Activated CD4-positive, alpha-beta T cell treated with anti-CD3 and anti-CD28 coated beads, Interleukin-2, amount 10 ng/mL, durations not matched to agents 7 days and 5 days (primary cell): ENCODE measurements around the gene BLTP3A. TPM values are rescaled to one million over a fixed set of nuclear protein-coding genes. Genes with fewer than 3 reads are reported as not detected.
"Not testable (repeated sequence)": the region's sequence is repeated elsewhere in the genome, so short reads cannot be mapped to it uniquely, and the experiment has no call there.

ENCODE experiments used
- CTCF ChIA-PET: fragments of 350-600 bp; sonication (Branson Sonifier 250); formaldehyde crosslinking; loops from one replicate; lab custom pipeline; 2021; ENCODE audit warnings: antibody characterized with exemption; lab: Charles Lee
- POLR2A ChIA-PET: fragments of 350-600 bp; sonication (Branson Sonifier 250); formaldehyde crosslinking; loops from one replicate; lab custom pipeline; 2021; ENCODE audit warnings: antibody characterized with exemption; lab: Charles Lee
- DNase-seq: peaks from one replicate; pipeline ENCODE4 v3.0.0-alpha.2; 2020
- H3K27ac Mint-ChIP-seq: one replicate; pipeline ENCODE4 v1.8.0; 2021; ENCODE audit warnings: mild to moderate bottlenecking, moderate library complexity, mixed read lengths
- H3K27me3 Mint-ChIP-seq: one replicate; pipeline ENCODE4 v1.8.0; 2021; ENCODE audit warnings: mixed read lengths
- H3K36me3 Mint-ChIP-seq: one replicate; pipeline ENCODE4 v1.8.0; 2021; ENCODE audit warnings: low read depth, mixed read lengths
- H3K4me1 Mint-ChIP-seq: one replicate; pipeline ENCODE4 v1.8.0; 2021; ENCODE audit warnings: mixed read lengths
- H3K4me3 Mint-ChIP-seq: one replicate; pipeline ENCODE4 v1.8.0; 2021; ENCODE audit warnings: mild to moderate bottlenecking, moderate library complexity, mixed read lengths
- H3K9me3 Mint-ChIP-seq: one replicate; pipeline ENCODE4 v1.8.0; 2021; ENCODE audit warnings: mixed read lengths
- total RNA-seq, 2 experiments: library from RNA; stranded (reverse); gene quantifications; one replicate each; pipeline ENCODE4 v1.2.3, GENCODE V29; 2021

Gene BLTP3A
- total RNA-seq, 2 experiments from 2014 or later: 11.4 to 13.8 TPM

DNA sequence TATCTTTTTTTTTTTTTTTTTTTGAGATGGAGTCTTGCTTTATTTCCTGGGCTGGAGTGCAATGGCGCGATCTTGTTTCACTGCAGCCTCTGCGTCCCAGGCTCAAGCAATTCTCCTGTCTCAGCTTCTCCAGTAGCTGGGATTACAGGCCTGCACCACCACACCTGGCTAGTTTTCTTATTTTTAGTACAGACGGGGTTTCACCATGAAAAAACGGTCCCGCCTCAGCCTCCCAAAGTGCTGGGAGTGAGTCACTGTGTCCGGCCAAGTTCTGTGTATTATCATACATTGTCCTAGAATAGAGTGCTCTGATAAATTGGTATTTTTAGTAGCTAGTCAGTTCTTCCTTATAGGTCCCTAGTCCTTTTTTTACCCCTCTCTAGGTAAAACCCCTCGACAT, 31.8 kb upstream of the BLTP3A start:
- H3K4me3 Mint-ChIP-seq: no peak overlapping the region

DNA sequence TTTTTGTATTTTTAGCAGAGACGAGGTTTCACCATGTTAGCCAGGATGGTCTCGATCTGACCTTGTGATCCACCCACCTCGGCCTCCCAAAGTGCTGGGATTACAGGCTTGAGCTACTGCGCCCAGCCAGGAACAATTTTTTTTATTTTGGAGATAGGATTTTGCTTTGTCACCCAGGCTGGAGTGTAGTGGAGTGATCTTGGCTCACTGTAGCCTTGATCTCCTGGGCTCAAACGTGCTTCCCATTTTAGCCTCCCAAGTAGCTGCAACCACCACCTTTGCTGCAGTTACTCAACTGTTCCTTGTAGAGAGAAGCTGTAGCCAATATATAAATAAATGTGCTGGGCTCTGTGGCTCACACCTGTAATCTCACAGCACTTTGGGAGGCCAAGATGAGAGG, 30.2 kb upstream of the BLTP3A start:
- H3K27me3 Mint-ChIP-seq, POLR2A ChIA-PET, DNase-seq, H3K9me3 Mint-ChIP-seq, H3K27ac Mint-ChIP-seq, H3K4me3 Mint-ChIP-seq, H3K4me1 Mint-ChIP-seq: not testable (repeated sequence)
- peaks cover 22% of the 10 kb centered on the region for H3K36me3 Mint-ChIP-seq
- CTCF ChIA-PET: interaction anchor here (0.6 to 0.9 kb wide), 3 partner anchors 10 to 53 kb away, joined by 3 to 4 read pairs (median 4); no protein-coding TSS in a partner anchor

More for the DNA sequence above, 31.8 kb upstream of the BLTP3A start:
- H3K9me3 Mint-ChIP-seq: no peaks in the 10 kb centered on the region
- no peaks in the 10 kb centered on the region for H3K27me3 Mint-ChIP-seq
- peaks cover 8% of the 10 kb centered on the region for H3K4me1 Mint-ChIP-seq
- H3K36me3 Mint-ChIP-seq: peaks cover 21% of the 10 kb centered on the region
- no peak for DNase-seq
- ChIA-PET CTCF (interaction anchor here (0.6 to 1.1 kb wide), 2 partner anchors 14 to 55 kb away, joined by 3 read pairs; no protein-coding TSS in a partner anchor), POLR2A (no interaction called here)
- no peak overlapping the region for H3K27ac Mint-ChIP-seq

DNA sequence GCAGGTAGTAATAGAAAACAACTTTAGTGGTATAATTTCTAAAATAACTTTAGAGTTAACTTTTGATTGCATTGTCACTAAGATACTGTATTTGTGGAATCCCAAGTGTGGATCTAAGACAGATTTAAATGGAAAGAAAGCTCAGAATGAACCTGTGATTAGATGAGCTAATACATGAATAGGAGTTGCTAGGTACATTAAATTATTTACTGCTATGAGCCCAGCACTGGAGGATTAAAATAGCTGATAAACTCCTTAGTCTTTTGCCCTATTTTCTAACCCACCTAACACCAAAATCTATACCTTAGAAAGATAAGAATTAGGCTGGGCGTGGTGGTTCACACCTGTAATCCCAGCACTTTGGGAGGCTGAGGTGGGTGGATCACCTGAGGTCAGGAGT, 23.7 kb upstream of the BLTP3A start:
- POLR2A ChIA-PET: no interaction called here
- peaks cover 37% of the 10 kb centered on the region for H3K36me3 Mint-ChIP-seq
- DNase-seq: no peak
- peaks cover 23% of the 10 kb centered on the region for H3K4me1 Mint-ChIP-seq
- no peaks in the 10 kb centered on the region for H3K27me3 Mint-ChIP-seq
- CTCF ChIA-PET: no interaction called here
- H3K9me3 Mint-ChIP-seq: no peaks in the 10 kb centered on the region
- H3K27ac Mint-ChIP-seq: no peak overlapping the region
- no peak overlapping the region for H3K4me3 Mint-ChIP-seq

DNA sequence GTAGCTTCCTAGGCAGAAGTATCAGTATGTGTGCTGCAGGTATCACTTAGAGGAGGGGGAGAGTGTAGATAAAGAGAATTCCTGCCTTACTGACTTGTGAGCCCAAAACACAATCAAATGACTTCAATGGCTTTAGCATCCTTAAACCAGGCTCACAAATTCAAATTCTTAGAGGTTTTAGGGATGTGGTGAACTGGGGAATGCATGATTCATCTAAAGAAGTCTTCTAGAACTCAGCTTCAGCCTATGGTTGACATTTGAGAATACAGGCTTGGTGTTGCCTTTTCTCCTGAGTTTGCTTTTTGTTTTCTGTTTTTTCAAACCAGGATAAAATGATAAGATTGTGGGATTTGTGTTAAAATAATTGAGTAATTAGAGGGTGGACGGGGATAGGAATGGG, 20.2 kb upstream of the BLTP3A start:
- H3K27me3 Mint-ChIP-seq: no peaks in the 10 kb centered on the region
- H3K27ac Mint-ChIP-seq: no peak overlapping the region
- H3K36me3 Mint-ChIP-seq: peaks cover 40% of the 10 kb centered on the region
- POLR2A ChIA-PET: no interaction called here
- H3K4me3 Mint-ChIP-seq: no peak overlapping the region
- no peak for DNase-seq
- peaks cover 23% of the 10 kb centered on the region for H3K4me1 Mint-ChIP-seq
- CTCF ChIA-PET: interaction anchor here (0.9 kb wide), 1 partner anchor 10 kb away, joined by 4 read pairs; no protein-coding TSS in a partner anchor
- H3K9me3 Mint-ChIP-seq: no peaks in the 10 kb centered on the region

DNA sequence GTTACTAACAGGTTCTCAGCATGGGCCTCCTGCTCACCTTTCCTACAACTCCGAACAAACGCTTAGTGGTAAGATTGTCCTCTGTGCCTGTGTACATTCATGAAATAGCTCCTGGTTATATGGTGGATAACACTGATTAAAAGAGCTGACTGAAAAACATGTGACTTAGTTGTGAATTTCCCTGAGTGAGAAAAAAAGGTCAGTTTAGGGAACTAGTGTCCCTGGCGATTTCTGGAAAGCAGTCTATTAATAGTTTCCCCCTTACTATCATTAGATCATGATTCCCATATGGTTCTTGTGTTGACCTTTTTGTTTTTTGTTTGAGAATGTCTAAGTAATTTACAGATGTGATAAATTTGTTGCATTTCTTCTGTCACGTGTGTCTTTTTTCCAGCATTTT, 18.9 kb upstream of the BLTP3A start:
- Mint-ChIP-seq H3K27me3 (no peaks in the 10 kb centered on the region), H3K27ac (no peak overlapping the region), H3K36me3 (peaks cover 32% of the 10 kb centered on the region), H3K4me3 (no peak overlapping the region), H3K4me1 (peaks cover 23% of the 10 kb centered on the region), H3K9me3 (no peaks in the 10 kb centered on the region)
- DNase-seq: no peak
- ChIA-PET POLR2A (no interaction called here), CTCF (interaction anchor here (1.0 to 1.5 kb wide), 3 partner anchors 22 to 119 kb away, joined by 3 read pairs; no protein-coding TSS in a partner anchor)

DNA sequence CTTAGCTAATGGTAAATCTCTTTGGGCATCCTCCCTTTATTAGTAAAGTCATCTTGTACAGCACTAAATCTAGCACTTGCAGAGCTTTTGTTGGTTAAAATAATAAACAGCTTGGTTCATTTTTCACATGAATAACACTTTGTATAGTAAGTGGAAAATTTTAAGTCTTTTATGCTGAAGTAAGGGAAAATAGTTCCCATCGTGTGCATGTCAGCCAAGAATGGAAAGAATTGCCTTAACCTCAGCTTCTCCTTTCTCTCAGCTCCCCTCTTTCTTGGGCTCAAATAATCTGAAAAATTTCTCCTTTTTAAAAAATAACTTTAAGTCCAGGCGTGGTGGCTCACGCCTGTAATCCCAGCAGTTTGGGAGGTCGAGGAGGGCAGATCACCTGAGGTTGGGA, 18.0 kb upstream of the BLTP3A start:
- ChIA-PET CTCF (interaction anchor here (0.6 to 2.1 kb wide), 5 partner anchors 17 to 354 kb away, joined by 3 to 5 read pairs (median 3); partner anchors contain the start of gene BLTP3A), POLR2A (no interaction called here)
- no peak overlapping the region for H3K27ac Mint-ChIP-seq
- H3K36me3 Mint-ChIP-seq: peaks cover 32% of the 10 kb centered on the region
- no peaks in the 10 kb centered on the region for H3K9me3 Mint-ChIP-seq
- no peak for DNase-seq
- no peak overlapping the region for H3K4me3 Mint-ChIP-seq
- H3K4me1 Mint-ChIP-seq: peaks cover 23% of the 10 kb centered on the region
- no peaks in the 10 kb centered on the region for H3K27me3 Mint-ChIP-seq

DNA sequence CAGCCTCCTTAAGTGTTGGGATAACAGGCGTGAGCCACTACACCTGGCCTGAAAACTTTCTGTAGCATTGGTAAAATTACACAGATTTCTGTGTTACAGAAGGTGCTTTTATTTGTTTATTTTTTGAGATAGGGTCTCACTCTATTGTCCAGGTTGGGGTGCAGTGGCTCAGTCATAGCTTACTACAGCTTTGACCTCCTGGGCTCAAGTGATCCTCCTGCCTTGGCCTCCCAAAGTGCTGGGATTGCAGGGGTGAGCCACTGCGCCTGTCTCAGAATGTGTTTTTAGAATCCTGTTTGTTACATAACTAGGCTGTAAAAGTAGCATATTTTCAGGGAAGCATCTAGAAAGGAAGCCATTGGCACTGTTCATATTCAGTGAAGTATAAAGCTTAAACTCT, 16.9 kb upstream of the BLTP3A start:
- Mint-ChIP-seq H3K4me1 (peaks cover 18% of the 10 kb centered on the region), H3K27ac (no peak overlapping the region), H3K36me3 (peaks cover 27% of the 10 kb centered on the region), H3K27me3 (no peaks in the 10 kb centered on the region), H3K9me3 (no peaks in the 10 kb centered on the region), H3K4me3 (no peak overlapping the region)
- CTCF ChIA-PET: interaction anchor here (0.6 to 2.1 kb wide), 2 partner anchors 13 to 17 kb away, joined by 4 to 5 read pairs; partner anchors contain the start of gene BLTP3A
- POLR2A ChIA-PET: no interaction called here
- DNase-seq: no peak

DNA sequence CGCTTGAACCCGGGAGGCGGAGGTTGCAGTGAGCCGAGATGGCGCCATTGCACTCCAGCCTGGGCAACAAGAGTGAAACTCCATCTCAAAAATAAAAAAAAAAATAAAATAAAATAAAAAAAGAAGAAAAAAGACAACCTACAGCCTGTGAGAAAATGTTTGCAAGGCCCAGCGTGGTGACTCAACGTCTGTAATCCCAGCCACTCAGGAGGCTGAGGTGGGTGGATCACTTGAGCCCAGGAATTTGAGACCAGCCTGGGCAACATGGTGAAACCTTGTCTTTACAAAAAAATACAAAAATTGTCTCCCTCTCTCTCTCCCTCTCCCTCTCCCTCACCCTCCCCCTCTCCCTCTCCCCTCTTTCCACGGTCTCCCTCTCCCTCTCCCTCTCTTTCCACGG, 6.5 kb upstream of the BLTP3A start:
- H3K9me3 Mint-ChIP-seq, H3K4me1 Mint-ChIP-seq, H3K4me3 Mint-ChIP-seq, CTCF ChIA-PET, H3K27ac Mint-ChIP-seq, POLR2A ChIA-PET, H3K27me3 Mint-ChIP-seq, DNase-seq, H3K36me3 Mint-ChIP-seq: not testable (repeated sequence)

DNA sequence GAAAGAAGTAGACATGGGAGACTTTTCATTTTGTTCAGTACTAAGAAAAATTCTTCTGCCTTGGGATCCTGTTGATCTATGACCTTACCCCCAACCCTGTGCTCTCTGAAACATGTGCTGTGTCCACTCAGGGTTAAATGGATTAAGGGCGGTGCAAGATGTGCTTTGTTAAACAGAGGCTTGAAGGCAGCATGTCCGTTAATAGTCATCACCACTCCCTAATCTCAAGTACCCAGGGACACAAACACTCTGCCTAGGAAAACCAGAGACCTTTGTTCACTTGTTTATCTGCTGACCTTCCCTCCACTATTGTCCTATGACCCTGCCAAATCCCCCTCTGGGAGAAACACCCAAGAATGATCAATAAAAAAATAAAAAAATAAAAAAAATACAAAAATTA, 4.7 kb upstream of the BLTP3A start:
- H3K27ac Mint-ChIP-seq, POLR2A ChIA-PET, H3K4me3 Mint-ChIP-seq, H3K27me3 Mint-ChIP-seq, DNase-seq, H3K4me1 Mint-ChIP-seq, H3K36me3 Mint-ChIP-seq, CTCF ChIA-PET, H3K9me3 Mint-ChIP-seq: not testable (repeated sequence)

DNA sequence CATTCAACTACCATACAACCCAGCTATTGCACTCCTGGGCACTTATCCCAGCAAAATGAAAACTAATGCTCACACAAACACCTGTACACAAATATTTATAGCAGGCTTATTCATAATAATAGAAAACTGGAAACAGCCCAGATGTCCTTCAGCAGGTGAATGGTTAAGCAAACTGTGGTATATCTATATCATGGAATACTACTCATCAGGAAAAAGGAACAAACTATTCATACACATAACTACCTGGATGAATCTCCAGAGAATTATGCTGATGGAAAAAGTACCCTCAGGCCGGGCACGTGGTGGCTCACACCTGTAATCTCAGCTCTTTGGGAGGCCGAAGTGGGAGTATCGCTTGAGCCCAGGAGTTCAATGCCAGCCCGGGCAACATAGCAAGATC, 3.8 kb upstream of the BLTP3A start:
- CTCF ChIA-PET: no interaction called here
- POLR2A ChIA-PET: no interaction called here
- Mint-ChIP-seq H3K27me3 (no peaks in the 10 kb centered on the region), H3K4me1 (peaks cover 10% of the 10 kb centered on the region), H3K4me3 (no peak overlapping the region), H3K36me3 (no peaks in the 10 kb centered on the region), H3K27ac (no peak overlapping the region), H3K9me3 (no peaks in the 10 kb centered on the region)
- DNase-seq: no peak

DNA sequence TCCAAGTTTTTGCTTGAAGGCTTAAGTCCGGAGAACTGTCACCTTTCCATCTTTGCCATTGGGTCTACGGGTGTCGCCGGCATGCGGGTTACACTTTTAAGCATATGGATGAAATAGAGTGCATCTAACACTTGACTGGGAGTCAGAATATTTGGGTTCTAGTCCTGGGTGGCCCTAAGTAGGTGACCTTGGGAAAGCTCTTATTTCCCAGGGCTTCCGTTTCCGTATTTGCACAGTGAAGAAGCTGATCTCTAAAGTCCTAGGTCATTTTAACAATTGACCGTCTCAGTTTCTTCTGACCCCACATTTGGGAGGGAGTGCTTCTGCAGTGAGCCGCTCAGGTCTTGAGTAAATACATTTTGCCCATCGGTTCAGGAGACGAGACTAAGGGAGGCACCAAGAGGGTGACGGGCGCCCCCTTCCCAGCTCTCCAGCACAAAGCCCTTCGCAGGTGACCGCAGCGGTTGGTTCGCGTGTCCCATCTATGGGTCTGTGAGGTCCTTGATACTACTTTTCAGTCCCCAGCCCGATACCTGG, 651 bp upstream of the BLTP3A start:
- H3K36me3 Mint-ChIP-seq: no peaks in the 10 kb centered on the region
- no peaks in the 10 kb centered on the region for H3K27me3 Mint-ChIP-seq
- POLR2A ChIA-PET: interaction anchor here (0.6 to 1.3 kb wide), 6 partner anchors 24 to 449 kb away, joined by 3 to 4 read pairs (median 3); partner anchors contain the start of genes SNRPC and TAF11
- CTCF ChIA-PET: interaction anchor here (0.6 to 3.2 kb wide), 8 partner anchors 10 to 376 kb away, joined by 3 to 15 read pairs (median 5); no protein-coding TSS in a partner anchor
- DNase-seq: no peak
- H3K27ac Mint-ChIP-seq: peak overlapping the region; percentile 97
- H3K4me1 Mint-ChIP-seq: peaks cover 17% of the 10 kb centered on the region
- peak overlapping the region; percentile 89 for H3K4me3 Mint-ChIP-seq
- H3K9me3 Mint-ChIP-seq: no peaks in the 10 kb centered on the region

DNA sequence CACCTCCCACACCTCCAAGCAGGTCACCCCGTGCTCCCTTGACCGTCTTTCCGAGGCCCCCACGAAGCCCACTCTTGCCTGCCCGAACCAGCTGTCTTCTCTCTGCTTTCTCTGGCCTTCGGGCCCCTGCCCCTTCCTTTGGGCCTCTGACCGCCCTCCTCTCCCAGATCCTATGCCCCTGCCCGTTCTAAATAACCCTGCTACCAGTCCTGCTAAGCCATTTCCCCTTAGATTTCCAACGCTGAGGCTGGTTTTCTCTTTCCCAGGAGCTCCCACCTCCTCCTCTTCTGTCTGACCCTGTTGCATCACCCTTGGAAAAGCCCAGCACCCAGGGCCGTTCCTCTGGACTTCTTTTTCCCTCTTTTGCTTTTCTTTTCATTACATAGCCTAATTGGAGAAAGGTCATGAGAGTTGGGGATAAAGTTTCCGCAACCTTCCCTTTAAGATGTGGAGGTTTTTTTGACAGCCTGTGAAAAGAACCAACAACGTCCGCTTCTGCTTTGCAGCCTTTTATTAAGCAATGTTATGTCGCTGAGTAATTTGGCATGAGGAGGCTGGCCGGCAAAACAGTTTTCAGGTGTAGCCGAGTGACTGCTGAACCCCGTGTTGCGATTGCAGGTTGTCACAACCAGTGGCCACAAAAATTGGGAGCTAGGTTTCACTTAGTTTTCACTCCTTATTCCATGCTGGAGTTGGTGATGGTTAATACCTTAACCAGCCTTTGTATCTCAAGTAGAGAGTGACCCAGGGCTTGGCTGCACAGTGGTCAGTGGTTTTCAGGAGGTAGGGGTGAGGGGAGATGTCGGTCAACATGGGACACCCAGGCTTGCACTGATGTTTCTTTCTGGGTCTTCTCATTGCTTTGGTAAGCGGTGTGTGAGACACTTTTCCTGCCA, 970 bp downstream of the BLTP3A start:
- peak overlapping the region; percentile 89 for H3K4me3 Mint-ChIP-seq
- ChIA-PET CTCF (interaction anchor here (1.2 to 3.2 kb wide), 4 partner anchors 11 to 26 kb away, joined by 3 to 15 read pairs (median 8); no protein-coding TSS in a partner anchor), POLR2A (interaction anchor here (1.3 kb wide), 1 partner anchor 29 kb away, joined by 4 read pairs; no protein-coding TSS in a partner anchor)
- no peaks in the 10 kb centered on the region for H3K36me3 Mint-ChIP-seq
- DNase-seq: peak; percentile 28
- peak overlapping the region; percentile 89 for H3K27ac Mint-ChIP-seq
- no peaks in the 10 kb centered on the region for H3K27me3 Mint-ChIP-seq
- no peaks in the 10 kb centered on the region for H3K9me3 Mint-ChIP-seq
- H3K4me1 Mint-ChIP-seq: peaks cover 17% of the 10 kb centered on the region

DNA sequence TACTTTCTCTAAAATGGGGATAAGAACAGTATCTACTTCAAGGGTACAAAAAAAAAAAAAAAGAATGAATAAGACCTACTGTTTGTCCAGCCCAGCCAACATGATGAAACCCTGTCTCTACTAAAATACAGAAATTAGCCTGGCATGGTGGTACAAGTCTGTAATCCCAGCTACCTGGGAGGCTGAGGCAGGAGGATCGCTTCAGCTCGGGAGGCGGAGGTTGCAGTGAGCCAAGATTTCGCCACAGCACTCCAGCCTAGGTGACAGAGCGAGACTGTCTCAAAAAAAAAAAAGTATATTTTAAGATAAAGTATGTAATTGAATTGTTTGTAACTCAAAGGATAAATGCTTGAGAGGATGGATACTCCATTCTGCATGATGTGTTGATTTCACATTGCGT, 2.0 kb downstream of the BLTP3A start:
- Mint-ChIP-seq H3K27ac (no peak overlapping the region), H3K36me3 (no peaks in the 10 kb centered on the region), H3K4me3 (peak overlapping the region; percentile 89), H3K9me3 (no peaks in the 10 kb centered on the region), H3K4me1 (peaks cover 17% of the 10 kb centered on the region), H3K27me3 (no peaks in the 10 kb centered on the region)
- ChIA-PET CTCF (interaction anchor here (0.9 to 1.2 kb wide), 2 partner anchors 27 to 656 kb away, joined by 3 to 6 read pairs; no protein-coding TSS in a partner anchor), POLR2A (no interaction called here)
- DNase-seq: no peak
